Pancreas (tissue), 10 donors: ENCODE results near the gene TMEM176A. TPM values are rescaled to one million over a fixed set of nuclear protein-coding genes. Genes with fewer than 3 reads are reported as not detected.
A peak's percentile ranks its signal among the peaks of the same experiment; 100 is the strongest.

Source experiments
- ATAC-seq, 4 donors: fragments of 200-7000 bp; cut with Tn5 transposase; one replicate each; pipeline versions ENCODE4 v1.8.0 to v1.9.1; 2020; ENCODE audit warnings: mild to moderate bottlenecking in 4 of 4, moderate library complexity in 4 of 4
- DNase-seq, 6 donors: peaks; one replicate each; pipeline ENCODE4 v3.0.0-alpha.2; 2020
- FAIRE-seq: peaks from 2 replicates; lab custom pipeline; 2012; peaks lifted over from hg19 to GRCh38; lab: Jason Lieb, UNC
- H3K27ac ChIP-seq, 4 donors: fragments of 200-600 bp; sonication (generic); 1 replicate in 3 of 4; 2 replicates in 1 of 4; pipeline versions ENCODE4 v1.5.0 to v1.8.0; 2020
- H3K27me3 ChIP-seq, 4 donors: fragments of 200-600 bp; one replicate each; pipeline ENCODE4 v1.8.0; 2021
- H3K36me3 ChIP-seq, 3 donors: fragments of 200-600 bp; sonication (generic) in 1 of 3; one replicate each; pipeline versions ENCODE4 v1.5.0 to v1.8.0; 2020 to 2021
- H3K4me1 ChIP-seq, 3 donors: fragments of 200-600 bp; one replicate each; pipeline ENCODE4 v1.8.0; 2021
- H3K4me3 ChIP-seq, 4 donors: fragments of 200-600 bp; sonication (generic) in 2 of 4; one replicate each; pipeline versions ENCODE4 v1.5.0 to v1.8.0; 2020 to 2021
- H3K9me3 ChIP-seq, 4 donors: fragments of 200-600 bp; one replicate each; pipeline ENCODE4 v1.8.0; 2021
- WGBS, 2 donors: extraction: QIAGEN DNeasy Blood & Tissue Kit; methylation state at CpG; one replicate each; pipeline ENCODE4 v1.1.7; 2013; 5-methylcytosine and 5-hydroxymethylcytosine counted together
- intact Hi-C, 3 donors: fragments of 100-400 bp; cut with DNase I; formaldehyde crosslinking; loops; one replicate each; pipeline versions ENCODE4 v1.11.1 to v1.14.2; 2022
- polyA plus RNA-seq, 2 donors: library from polyadenylated mRNA; stranded (reverse); fragments of 200-250 nt; gene quantifications; one replicate each; pipeline ENCODE4 v1.2.3, GENCODE V29; 2013
- total RNA-seq, 6 donors: library from RNA; stranded (reverse); fragmentation: NEBNext Ultra II Directional in 4 of 6; extraction: Animal tissue kit (Norgen Biotek cat#: 25700) in 4 of 6; gene quantifications; one replicate each; pipeline versions ENCODE4 v1.2.1 to v1.2.4, GENCODE V29; 2021 to 2023
- TF ChIP-seq, protein P1 (sequence below), 4 donors: fragments of 200-600 bp; sonication (generic) in 3 of 4; IDR thresholded peaks; one replicate each; pipeline versions ENCODE4 v1.5.0 to v1.8.0; 2021; ENCODE audit warnings: antibody characterized with exemption in 4 of 4
- donor health status: healthy with polysubstance abuse.
- donor health status: DM: no; HTN: no; CAD: no; lungs with moderate emphysema.
- donor health status: DM: no; HTN: no; CAD: no.
- donor health status: control.
- donor health status: control.
- donor health status: Bipolar disorder and iron deficiency.
- donor health status: DM: yes; HTN: yes; CAD: no.
- donor health status: DM: no; HTN: no; CAD: no.
- donor health status: DM: no; HTN: no; CAD: no.
- donor health status: DM: yes; HTN: yes; CAD: no.

The TMEM176A gene
- total and polyA plus RNA-seq, 8 donors, result 13.8 to 66.9 (median 18.5) TPM

DNA sequence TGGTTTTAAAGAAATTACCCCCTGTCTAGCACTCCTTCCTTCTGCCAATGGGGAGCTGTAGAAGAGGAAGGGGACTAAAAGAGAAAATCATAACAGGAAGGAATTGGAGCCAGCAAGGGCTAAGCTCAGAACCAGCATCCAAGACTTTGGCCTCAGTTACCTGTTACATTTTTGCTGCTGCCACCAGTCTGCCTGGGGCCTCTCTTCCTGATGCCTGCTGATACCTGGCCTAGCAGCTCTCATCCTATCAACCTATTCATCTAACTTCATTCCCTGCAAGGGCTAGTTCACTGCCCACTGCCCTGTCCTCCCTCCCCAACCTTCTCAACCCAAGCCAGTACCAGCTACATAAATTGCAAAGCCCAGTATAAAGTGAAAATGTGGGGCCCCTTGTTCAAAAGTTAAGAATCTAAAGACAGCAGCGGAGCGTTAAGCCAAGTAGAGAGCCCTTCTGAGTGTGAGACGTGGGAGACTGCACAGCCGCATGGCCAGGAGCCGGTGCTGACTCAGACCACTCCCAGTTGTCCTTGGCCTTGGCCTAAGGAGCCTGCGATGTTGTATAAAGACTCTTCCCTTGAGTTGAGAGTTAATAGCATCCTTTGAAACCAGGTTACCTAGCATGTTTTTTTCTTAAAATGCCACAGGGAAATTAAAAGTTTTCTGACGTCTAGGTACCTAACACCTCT, 38.5 kb downstream of the TMEM176A start:
- TF ChIP-seq, protein P1, sequence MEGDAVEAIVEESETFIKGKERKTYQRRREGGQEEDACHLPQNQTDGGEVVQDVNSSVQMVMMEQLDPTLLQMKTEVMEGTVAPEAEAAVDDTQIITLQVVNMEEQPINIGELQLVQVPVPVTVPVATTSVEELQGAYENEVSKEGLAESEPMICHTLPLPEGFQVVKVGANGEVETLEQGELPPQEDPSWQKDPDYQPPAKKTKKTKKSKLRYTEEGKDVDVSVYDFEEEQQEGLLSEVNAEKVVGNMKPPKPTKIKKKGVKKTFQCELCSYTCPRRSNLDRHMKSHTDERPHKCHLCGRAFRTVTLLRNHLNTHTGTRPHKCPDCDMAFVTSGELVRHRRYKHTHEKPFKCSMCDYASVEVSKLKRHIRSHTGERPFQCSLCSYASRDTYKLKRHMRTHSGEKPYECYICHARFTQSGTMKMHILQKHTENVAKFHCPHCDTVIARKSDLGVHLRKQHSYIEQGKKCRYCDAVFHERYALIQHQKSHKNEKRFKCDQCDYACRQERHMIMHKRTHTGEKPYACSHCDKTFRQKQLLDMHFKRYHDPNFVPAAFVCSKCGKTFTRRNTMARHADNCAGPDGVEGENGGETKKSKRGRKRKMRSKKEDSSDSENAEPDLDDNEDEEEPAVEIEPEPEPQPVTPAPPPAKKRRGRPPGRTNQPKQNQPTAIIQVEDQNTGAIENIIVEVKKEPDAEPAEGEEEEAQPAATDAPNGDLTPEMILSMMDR (IDR thresholded peaks at IDR 0.05), result no peak
- no peak for ATAC-seq
- DNase-seq, result no peak
- intact Hi-C loops, result no loop called here
- WGBS, 2 donors, result 50 to 62% methylated on average over 7 of the region's 7 CpGs
- Histone ChIP-seq H3K27ac (no peak overlapping the region), H3K9me3 (no peaks in the 10 kb centered on the region), H3K4me3 (no peak overlapping the region), H3K27me3 (no peaks in the 10 kb centered on the region), H3K4me1 (no peaks in the 10 kb centered on the region), H3K36me3 (no peaks in the 10 kb centered on the region)
- FAIRE-seq, result no peak

DNA sequence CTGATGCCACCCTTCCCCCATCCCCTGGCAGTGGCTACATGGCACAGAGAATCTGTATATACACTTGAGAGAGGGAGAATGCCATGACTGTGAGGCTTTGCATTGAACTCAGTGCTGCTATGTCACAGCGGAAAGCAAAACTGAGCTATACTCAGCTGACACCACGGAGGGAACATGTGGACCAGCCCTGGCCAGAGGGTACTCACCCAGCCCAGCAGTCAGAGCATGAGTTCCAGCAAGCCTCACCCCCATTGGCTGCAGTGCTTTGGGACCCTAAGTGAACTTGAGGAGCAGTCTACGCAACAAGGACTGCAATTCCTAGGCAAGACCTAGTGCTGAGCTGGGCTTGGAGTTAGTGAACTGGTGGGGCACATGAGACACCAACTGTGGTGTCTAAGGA, 41.4 kb downstream of the TMEM176A start:
- FAIRE-seq (no peak), DNase-seq (no peak), ATAC-seq (no peak)
- Histone ChIP-seq H3K9me3 (no peaks in the 10 kb centered on the region), H3K36me3 (no peaks in the 10 kb centered on the region), H3K4me3 (no peak overlapping the region), H3K27me3 (no peaks in the 10 kb centered on the region), H3K27ac (no peak overlapping the region), H3K4me1 (no peaks in the 10 kb centered on the region)
- intact Hi-C loops, result no loop called here
- 88 to 89% methylated on average over 3 of the region's 3 CpGs for WGBS, 2 donors
- TF ChIP-seq, protein P1 (IDR thresholded peaks at IDR 0.05), result no peak

DNA sequence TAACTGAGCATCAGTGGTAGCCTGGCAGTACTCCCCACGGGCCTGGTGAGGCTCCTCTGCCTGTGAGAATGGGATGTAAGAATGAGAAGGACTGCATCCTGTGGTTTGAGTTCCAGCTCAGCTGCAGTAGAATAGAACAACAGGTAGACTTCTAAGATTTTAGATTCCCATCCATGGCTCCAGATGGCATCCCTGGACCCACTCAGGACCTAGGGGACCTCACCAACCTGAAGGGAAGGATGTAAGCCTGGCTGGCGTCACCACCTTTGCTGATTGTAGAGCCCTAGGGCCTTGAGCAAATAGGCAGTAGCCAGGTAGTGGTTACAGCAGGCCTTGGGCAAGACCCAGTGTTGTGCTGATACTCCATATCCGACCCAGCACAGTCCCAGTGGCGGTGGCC, 42.1 kb downstream of the TMEM176A start:
- no peaks in the 10 kb centered on the region for H3K9me3 ChIP-seq
- WGBS, 2 donors, result 54 to 73% methylated on average over 4 of the region's 4 CpGs
- no peak overlapping the region for H3K27ac ChIP-seq
- TF ChIP-seq, protein P1 (IDR thresholded peaks at IDR 0.05), result no peak
- no peaks in the 10 kb centered on the region for H3K36me3 ChIP-seq
- no peaks in the 10 kb centered on the region for H3K4me1 ChIP-seq
- no peak overlapping the region for H3K4me3 ChIP-seq
- H3K27me3 ChIP-seq, result no peaks in the 10 kb centered on the region
- DNase-seq (no peak), ATAC-seq (no peak), FAIRE-seq (no peak)
- intact Hi-C loops, result no loop called here

DNA sequence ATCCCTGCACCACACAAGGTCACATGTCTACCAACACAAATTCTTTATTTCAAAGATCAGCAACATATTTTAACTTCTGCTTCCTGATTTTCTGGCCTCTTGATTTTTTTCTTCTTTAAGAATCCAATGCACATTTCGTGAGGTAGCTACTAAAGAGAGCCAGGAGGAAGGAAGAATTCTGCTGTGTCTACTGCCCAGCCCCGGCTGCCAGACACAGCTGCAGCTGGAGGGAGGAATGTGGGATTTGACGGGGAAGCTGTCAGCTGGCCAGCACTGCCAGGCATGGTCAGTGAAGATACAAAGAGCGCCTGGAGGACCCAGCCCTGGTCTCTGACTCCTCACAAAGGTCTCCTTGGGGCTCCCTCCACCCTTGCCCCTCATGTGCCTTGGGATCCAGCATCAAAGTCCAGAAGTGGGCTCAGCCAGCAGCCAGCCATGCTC, 44.9 kb downstream of the TMEM176A start:
- peak in 3 of 4 donors; percentile 19 to 76 (median 72) for ATAC-seq
- no peaks in the 10 kb centered on the region for H3K36me3 ChIP-seq
- no peaks in the 10 kb centered on the region for H3K27me3 ChIP-seq
- DNase-seq, result no peak
- no peaks in the 10 kb centered on the region for H3K9me3 ChIP-seq
- TF ChIP-seq, protein P1 (IDR thresholded peaks at IDR 0.05), result no peak
- H3K27ac ChIP-seq, result no peak overlapping the region
- no peak overlapping the region for H3K4me3 ChIP-seq
- FAIRE-seq, result no peak
- no peaks in the 10 kb centered on the region for H3K4me1 ChIP-seq
- intact Hi-C loops, result no loop called here
- WGBS, 2 donors, result 19 to 25% methylated on average over 4 of the region's 4 CpGs
